Mucosa of gallbladder (tissue), 1 donor: ENCODE measurements around the gene POLA1. TPM values are rescaled to one million over a fixed set of nuclear protein-coding genes. Genes with fewer than 3 reads are reported as not detected.
"Not testable (repeated sequence)": the region's sequence is repeated elsewhere in the genome, so short reads cannot be mapped to it uniquely, and the experiment has no call there.

Experiments
- DNase-seq: peaks from one replicate; pipeline ENCODE4 v3.0.0-alpha.2; 2020; ENCODE audit warnings: low spot score
- total RNA-seq: library from RNA; stranded (reverse); gene quantifications from one replicate; pipeline ENCODE4 v1.2.1, GENCODE V29; 2021
- donor health status: DM: no; HTN: no; CAD: no.

The POLA1 gene
- total RNA-seq, 1 donor from 2014 or later = 7.8 TPM

GRCh38 chrX:24790166-24790565, 96.4 kb downstream of the POLA1 start:
- no peak for DNase-seq

DNA sequence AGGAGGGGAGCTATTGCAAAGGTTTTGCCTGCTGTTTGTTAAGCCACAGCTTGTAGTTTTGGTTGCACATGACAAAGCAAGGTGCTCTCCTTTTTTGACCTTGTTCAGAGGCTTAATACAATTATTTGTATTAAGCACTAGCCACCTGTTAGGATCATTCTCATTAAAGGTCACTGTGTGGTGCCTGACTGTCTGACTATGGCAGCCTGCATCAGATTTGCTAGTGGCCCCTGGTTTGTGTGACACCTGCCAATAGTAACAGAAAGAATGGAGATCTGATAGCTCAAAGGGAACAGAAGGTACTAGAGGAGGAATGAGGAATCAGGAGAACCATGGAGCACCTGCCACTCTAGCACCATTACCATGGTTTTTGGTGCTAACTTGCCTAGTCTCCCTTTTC, 102.5 kb downstream of the POLA1 start:
- DNase-seq = no peak

DNA sequence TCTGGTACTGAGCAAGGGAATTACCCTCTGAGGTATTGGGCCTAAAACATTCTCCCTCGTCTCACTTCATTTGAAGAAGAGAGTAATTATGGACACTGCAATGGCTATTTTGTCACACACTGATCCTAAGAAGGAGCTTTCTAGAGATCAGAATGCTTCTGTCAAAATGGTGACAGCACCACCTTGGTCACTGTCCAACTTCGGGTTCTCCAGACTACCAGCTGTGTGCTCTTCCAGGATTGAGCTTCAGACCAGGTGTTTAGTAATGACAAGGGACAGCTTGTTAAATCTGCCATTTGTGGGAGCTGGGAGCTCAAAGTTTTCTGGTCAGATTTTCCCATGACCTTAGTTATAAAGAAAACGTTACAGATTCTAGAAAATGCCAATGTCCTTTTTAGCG, 105.4 kb downstream of the POLA1 start:
- no peak for DNase-seq

DNA sequence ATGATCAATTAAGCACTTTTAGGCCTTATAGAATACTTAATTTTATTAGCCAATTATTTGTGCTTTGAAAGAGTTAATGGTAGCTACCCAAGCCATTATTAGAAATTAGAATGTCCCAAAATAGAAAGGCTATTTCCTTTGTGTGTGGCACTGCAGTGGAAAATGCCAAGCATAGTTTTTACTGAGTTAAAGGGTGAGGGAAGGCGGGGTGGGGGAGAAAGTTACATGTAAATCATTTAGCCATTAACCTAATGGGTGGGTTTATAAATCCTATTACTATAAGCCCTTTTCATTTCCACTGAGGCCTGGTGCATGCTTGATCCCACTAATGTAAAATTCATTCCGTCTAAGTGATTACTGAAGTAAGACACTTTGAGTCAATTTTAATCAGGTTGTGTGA, 105.8 kb downstream of the POLA1 start:
- no peak for DNase-seq

GRCh38 chrX:24805201-24805600, 111.5 kb downstream of the POLA1 start:
- DNase-seq = no peak

DNA sequence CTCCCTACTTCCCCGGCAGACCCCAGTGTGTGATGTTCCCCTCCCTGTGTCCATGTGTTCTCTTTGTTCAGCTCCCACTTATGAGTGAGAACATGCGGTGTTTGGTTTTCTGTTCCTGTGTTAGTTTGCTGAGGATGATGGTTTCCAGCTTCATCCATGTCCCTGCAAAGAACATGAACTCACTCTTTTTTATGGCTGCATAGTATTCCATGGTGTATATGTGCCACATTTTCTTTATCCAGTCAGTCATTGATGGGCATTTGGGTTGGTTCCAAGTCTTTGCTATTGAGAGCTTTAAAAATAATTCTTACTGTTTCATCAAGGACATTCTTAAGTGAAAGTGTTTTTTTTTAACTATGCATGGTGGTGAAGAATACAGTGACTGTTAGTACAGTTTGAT, 126.1 kb downstream of the POLA1 start:
- DNase-seq = not testable (repeated sequence)

- no peak for DNase-seq
Measured at GRCh38 chrX:24828147-24828546, 134.4 kb downstream of the POLA1 start.

- DNase-seq = no peak
Measured at GRCh38 chrX:24828600-24828999, 134.9 kb downstream of the POLA1 start.

GRCh38 chrX:24833695-24834094, 140.0 kb downstream of the POLA1 start:
- DNase-seq = no peak

DNA sequence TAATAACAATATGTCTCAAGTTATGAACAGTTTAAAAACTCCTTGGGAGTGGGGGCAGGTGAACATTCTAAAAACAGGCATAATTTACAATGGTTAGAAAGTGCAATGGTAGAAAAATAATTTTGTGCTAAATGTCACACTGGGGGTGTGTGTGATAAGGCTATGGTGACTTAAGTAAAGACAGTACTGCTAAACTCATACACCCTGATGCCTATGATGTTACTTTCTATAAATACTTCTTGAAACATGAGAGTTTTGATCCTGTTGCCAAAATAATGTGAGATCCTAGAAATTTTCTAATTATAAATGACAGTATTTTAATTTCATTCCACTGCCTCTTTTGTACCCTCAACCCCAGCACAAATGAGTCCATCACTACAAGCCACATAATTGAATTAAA, 144.2 kb downstream of the POLA1 start:
- DNase-seq = no peak

DNA sequence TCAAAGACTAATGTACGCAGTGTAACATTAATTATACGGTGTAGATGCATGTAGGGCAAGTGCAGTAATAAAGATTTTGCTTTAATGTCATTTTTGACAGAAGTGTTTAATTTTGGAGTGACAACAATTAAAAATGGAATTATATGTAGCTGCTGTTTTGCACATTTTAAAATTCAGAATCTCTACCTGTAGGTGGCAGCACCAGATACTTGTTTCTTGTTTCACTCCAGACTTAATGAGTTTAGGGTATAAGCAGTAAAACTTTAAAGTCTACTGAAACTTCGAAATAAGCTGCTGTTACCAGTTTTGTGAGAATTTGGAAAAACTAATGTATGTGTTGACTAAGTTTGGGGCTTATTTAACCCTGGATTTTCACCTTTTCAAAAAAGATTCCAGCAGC, 144.9 kb downstream of the POLA1 start:
- DNase-seq = no peak

- no peak for DNase-seq
Measured at GRCh38 chrX:24839331-24839730, 145.6 kb downstream of the POLA1 start.

DNA sequence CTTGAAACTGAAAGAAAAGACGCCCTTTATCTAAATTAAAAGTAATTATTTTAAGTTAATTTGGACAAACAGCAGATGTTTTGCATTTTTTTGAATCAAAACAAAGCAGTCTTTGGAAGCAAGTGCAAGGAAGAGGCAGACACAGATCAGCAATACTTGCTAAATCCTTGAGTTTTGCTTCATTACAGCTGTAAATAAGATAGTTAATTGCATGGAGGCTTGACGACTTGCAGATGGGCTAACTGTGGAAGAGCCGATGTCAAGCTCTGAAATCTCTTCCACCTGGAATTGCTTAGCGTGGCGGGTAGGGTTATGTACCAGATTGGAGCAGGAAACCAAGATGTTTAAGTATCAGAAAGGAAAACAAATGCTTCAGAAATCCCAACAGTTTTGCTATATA, 148.8 kb downstream of the POLA1 start:
- DNase-seq = no peak

DNA sequence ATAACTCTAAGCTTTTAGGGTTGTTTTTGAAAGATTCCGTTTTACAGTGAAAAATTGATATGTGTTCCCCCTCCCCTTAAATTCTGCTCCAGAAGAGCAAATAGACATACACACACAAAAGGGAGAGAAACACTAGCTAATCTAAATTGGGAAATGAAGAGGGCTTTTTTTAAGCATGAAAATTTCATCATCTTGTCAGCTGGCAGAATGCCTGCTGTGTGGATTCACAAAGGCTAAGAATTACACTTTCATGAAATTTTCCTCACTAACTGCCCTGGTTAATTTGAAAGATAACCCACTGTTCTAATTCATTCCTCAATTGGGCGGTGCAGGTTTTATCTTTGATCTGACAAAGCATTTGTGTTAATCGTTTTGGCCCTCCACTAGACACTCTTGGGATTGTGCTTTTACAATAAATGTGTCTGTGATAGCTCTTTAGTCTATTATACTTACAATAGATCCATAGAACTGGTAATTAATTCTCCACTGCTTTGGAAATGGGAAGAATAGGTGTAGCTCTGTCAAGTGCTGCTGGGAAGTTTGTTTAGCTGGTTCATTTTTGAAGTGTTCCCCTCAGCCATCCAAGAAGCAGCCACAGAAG, 152.9 kb downstream of the POLA1 start:
- no peak for DNase-seq

GRCh38 chrX:24851289-24851688, 157.6 kb downstream of the POLA1 start:
- no peak for DNase-seq

DNA sequence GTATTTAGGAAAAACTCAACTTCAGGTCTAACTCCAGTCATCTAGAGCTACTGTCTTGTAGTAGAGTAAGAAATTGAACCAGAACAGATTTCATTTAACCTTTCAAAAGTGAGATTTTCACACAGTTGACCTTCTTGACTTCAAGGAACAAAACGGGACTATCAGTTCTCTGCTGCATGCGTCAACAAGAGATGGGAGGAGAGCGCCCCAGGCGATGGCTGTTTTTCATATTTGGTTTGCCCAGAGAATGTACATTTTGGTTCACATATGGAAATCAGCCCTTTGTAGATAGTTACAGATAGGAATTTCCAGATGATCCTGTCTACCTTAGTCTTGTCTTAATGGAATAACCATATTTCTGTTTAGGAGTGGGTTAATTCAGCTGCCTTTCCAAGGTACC, 158.1 kb downstream of the POLA1 start:
- no peak for DNase-seq

DNA sequence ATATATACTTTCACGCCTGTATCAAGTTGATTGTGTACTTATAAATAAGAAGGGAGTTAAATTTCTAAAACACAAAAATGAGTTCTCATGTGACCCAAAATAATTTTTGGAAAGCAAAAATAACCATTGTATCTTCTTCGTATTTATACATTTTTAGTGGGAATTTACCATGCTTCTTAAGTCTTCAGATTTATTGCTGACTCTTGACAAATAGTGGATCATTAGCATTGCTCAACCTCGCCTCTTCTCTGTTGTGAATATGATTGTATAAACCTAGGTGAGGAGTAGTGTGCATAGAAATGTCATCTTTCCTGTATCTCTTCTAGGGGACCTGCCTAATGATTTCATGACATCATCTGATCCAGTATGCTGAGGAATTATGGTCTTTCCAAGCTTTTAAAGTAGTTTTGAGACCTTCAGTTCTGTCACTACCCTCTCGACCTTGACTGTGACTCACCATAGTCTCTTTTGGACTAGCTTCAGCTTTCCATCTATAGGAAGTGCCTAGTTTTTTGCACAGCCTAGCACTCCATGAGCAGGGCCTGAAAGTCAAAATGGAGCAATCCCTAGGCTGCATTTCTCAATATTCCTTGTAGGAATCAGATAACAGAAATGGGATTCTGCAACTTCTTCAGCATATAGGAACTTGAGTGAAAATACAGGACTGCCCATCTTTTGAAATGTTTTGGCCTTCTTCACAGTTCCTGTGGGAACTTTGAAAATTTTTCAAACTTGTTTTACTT, 164.5 kb downstream of the POLA1 start:
- no peak for DNase-seq

DNA sequence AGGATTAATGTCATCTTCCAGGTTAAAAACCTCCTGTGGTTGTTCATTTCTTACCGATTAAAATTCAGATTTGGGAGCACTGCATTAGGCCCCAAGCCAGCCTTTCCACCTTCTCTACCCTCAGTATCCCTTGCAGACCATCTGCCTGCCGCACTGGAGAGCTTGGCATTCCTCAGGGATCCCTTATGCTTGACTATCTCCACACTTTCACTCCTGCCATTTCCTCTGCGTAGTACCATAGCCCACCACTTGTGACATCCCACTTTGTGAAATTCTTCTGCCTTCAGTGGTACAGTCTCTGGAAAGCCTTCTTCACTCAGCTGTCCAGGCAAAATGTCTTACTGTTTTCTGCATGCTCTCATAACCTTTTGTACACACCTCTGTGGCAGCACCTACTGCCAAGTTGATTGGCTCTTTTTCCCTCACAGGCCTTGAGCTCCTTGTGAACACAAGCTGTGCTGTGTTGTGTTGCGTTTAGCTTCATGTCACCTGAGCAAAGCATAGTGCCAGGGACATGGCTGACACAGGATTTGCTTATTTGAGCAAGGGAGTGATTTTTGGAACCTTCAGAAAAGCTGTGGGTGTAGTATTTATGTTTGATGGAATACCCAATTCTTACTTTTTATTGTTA, 165.6 kb downstream of the POLA1 start:
- DNase-seq = no peak

GRCh38 chrX:24860140-24860539, 166.4 kb downstream of the POLA1 start:
- no peak for DNase-seq

- DNase-seq = no peak
Measured at GRCh38 chrX:24862343-24862742, 168.6 kb downstream of the POLA1 start.

DNA sequence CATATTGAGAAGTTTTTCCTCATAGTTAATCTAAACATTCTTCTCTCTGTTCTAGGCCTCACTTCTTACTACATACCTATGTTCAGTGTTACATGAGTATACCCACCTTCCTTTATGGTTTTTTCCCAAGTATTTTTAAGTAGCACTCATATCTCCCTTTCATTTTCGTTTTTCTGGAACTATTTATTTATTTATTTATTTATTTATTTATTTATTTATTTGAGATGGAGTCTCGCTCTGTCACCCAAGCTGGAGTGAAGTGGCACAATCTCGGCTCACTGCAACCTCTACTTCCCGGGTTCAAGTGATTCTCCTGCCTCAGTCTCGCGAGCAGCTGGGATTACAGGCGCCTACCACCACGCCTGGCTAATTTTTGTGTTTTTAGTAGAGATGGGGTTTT, 170.1 kb downstream of the POLA1 start:
- DNase-seq = not testable (repeated sequence)

GRCh38 chrX:24870143-24870542, 176.4 kb downstream of the POLA1 start:
- DNase-seq = no peak

- no peak for DNase-seq
Measured at GRCh38 chrX:24874604-24875247, 181.0 kb downstream of the POLA1 start.
